ENCODE measurements around the gene DPH6. TPM values are rescaled to one million over a fixed set of nuclear protein-coding genes. Genes with fewer than 3 reads are reported as not detected.

The DPH6 gene
- total and polyA plus RNA-seq, 4 donors: 3.4 to 14.3 (median 10.4) TPM

DNA sequence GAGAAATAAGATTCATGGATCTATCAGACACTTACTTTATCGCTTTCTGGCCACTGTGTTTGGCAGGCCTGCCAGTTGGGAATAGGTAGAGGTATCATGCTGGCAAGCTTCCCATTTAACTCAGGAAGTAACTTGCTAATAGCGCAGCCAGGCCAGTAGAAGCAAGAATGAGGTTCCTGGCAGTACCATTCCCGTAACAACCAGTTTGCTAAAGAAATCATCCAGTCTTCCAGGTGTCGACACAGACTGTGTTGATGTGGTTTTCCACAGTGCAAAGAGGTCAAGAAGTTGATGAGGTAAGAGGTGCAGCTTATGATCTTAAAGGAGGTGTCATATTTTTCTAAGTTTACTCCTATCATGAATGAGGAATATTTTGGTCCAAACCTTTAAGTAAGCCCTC is 46.2 kb downstream of the DPH6 start:
- TF ChIP-seq HNF4A (conservative IDR thresholded peaks at IDR 0.05): no peak
- no peak for TF ChIP-seq HNF4G (IDR thresholded peaks at IDR 0.05)
- TF ChIP-seq, protein P1, sequence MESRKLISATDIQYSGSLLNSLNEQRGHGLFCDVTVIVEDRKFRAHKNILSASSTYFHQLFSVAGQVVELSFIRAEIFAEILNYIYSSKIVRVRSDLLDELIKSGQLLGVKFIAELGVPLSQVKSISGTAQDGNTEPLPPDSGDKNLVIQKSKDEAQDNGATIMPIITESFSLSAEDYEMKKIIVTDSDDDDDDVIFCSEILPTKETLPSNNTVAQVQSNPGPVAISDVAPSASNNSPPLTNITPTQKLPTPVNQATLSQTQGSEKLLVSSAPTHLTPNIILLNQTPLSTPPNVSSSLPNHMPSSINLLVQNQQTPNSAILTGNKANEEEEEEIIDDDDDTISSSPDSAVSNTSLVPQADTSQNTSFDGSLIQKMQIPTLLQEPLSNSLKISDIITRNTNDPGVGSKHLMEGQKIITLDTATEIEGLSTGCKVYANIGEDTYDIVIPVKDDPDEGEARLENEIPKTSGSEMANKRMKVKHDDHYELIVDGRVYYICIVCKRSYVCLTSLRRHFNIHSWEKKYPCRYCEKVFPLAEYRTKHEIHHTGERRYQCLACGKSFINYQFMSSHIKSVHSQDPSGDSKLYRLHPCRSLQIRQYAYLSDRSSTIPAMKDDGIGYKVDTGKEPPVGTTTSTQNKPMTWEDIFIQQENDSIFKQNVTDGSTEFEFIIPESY (IDR thresholded peaks at IDR 0.05): no peak
- TF ChIP-seq, protein P2, sequence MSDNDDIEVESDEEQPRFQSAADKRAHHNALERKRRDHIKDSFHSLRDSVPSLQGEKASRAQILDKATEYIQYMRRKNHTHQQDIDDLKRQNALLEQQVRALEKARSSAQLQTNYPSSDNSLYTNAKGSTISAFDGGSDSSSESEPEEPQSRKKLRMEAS (IDR thresholded peaks at IDR 0.05): no peak
- TF ChIP-seq EGR1 (IDR thresholded peaks at IDR 0.05; ENCODE audit: low read depth in 2 of 2): no peak
- TF ChIP-seq, protein P3, sequence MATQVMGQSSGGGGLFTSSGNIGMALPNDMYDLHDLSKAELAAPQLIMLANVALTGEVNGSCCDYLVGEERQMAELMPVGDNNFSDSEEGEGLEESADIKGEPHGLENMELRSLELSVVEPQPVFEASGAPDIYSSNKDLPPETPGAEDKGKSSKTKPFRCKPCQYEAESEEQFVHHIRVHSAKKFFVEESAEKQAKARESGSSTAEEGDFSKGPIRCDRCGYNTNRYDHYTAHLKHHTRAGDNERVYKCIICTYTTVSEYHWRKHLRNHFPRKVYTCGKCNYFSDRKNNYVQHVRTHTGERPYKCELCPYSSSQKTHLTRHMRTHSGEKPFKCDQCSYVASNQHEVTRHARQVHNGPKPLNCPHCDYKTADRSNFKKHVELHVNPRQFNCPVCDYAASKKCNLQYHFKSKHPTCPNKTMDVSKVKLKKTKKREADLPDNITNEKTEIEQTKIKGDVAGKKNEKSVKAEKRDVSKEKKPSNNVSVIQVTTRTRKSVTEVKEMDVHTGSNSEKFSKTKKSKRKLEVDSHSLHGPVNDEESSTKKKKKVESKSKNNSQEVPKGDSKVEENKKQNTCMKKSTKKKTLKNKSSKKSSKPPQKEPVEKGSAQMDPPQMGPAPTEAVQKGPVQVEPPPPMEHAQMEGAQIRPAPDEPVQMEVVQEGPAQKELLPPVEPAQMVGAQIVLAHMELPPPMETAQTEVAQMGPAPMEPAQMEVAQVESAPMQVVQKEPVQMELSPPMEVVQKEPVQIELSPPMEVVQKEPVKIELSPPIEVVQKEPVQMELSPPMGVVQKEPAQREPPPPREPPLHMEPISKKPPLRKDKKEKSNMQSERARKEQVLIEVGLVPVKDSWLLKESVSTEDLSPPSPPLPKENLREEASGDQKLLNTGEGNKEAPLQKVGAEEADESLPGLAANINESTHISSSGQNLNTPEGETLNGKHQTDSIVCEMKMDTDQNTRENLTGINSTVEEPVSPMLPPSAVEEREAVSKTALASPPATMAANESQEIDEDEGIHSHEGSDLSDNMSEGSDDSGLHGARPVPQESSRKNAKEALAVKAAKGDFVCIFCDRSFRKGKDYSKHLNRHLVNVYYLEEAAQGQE (IDR thresholded peaks at IDR 0.05): no peak
- Histone ChIP-seq H3K27ac (ENCODE audit: low read depth in 1 of 2, low read length in 2 of 2) (no peak overlapping the region), H3K9ac (ENCODE audit: low read depth in 1 of 2, low read length in 2 of 2) (no peak overlapping the region), H3K27me3 (ENCODE audit: control insufficient read depth in 4 of 4, insufficient read depth in 4 of 4, low read length in 3 of 4) (no peaks in the 10 kb centered on the region), H3K4me3 (ENCODE audit: low read depth in 1 of 3, low read length in 3 of 3) (no peak overlapping the region), H3K4me1 (ENCODE audit: control insufficient read depth in 4 of 4, insufficient read depth in 4 of 4, low read length in 3 of 4) (no peaks in the 10 kb centered on the region), H3K9me3 (ENCODE audit: control insufficient read depth in 4 of 4, low read length in 3 of 4) (no peaks in the 10 kb centered on the region), H3K36me3 (ENCODE audit: control insufficient read depth in 4 of 4, insufficient read depth in 3 of 4, low read depth in 1 of 4, low read length in 3 of 4) (no peaks in the 10 kb centered on the region)
- DNase-seq (ENCODE audit: low spot score): no peak
- 97% methylated on average over 4 of the region's 4 CpGs for WGBS

DNA sequence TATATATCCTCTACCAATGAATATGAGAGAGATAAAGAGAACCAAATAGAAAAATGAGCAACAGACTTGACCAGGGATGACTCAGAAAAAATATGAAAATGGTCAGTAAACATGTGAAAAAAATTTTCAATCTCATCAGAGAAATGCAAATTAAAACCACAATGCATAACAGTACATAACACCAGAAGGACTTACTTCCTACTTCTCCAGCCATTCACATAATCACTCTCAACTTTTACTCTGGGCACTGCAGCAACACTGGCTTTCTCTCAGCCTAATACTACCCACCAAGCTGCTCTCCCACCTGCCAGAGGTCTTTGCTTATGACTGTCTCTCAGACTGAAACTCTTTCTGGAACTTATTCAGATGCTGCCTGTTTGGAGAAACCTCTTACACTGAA is 49.4 kb downstream of the DPH6 start:
- Histone ChIP-seq H3K9ac (ENCODE audit: low read depth in 1 of 2, low read length in 2 of 2) (no peak overlapping the region), H3K27ac (ENCODE audit: low read depth in 1 of 2, low read length in 2 of 2) (no peak overlapping the region), H3K4me1 (ENCODE audit: control insufficient read depth in 4 of 4, insufficient read depth in 4 of 4, low read length in 3 of 4) (no peaks in the 10 kb centered on the region), H3K4me3 (ENCODE audit: low read depth in 1 of 3, low read length in 3 of 3) (no peak overlapping the region), H3K27me3 (ENCODE audit: control insufficient read depth in 4 of 4, insufficient read depth in 4 of 4, low read length in 3 of 4) (no peaks in the 10 kb centered on the region), H3K9me3 (ENCODE audit: control insufficient read depth in 4 of 4, low read length in 3 of 4) (no peaks in the 10 kb centered on the region), H3K36me3 (ENCODE audit: control insufficient read depth in 4 of 4, insufficient read depth in 3 of 4, low read depth in 1 of 4, low read length in 3 of 4) (no peaks in the 10 kb centered on the region)
- TF ChIP-seq, protein P3 (IDR thresholded peaks at IDR 0.05): no peak
- TF ChIP-seq HNF4A (conservative IDR thresholded peaks at IDR 0.05) (no peak), GABPA (IDR thresholded peaks at IDR 0.05 in 1 of 2, conservative IDR thresholded peaks at IDR 0.05 in 1 of 2) (no peak)
- TF ChIP-seq, protein P4, sequence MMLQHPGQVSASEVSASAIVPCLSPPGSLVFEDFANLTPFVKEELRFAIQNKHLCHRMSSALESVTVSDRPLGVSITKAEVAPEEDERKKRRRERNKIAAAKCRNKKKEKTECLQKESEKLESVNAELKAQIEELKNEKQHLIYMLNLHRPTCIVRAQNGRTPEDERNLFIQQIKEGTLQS (IDR thresholded peaks at IDR 0.05): no peak
- no peak for DNase-seq (ENCODE audit: low spot score)
